Measurements from ENCODE around the gene PDE4DIP.
A peak's percentile ranks its signal among the peaks of the same experiment; 100 is the strongest.
"Not testable (repeated sequence)": the region's sequence is repeated elsewhere in the genome, so short reads cannot be mapped to it uniquely, and the experiment has no call there.

PDE4DIP gene

GRCh38 chr1:148900026-148900425 lies 55.8 kb downstream of the PDE4DIP start:
- H2AFZ ChIP-seq (ENCODE audit: low read length, unreplicated experiment); H3K79me2 ChIP-seq (ENCODE audit: control insufficient read depth, insufficient read depth, low read length, unreplicated experiment); H3K4me1 ChIP-seq (ENCODE audit: control insufficient read depth, insufficient read depth, low read length, unreplicated experiment); H3K36me3 ChIP-seq (ENCODE audit: insufficient read depth, low read length); H3K27ac ChIP-seq (ENCODE audit: low read depth, low read length); H3K27me3 ChIP-seq (ENCODE audit: insufficient read depth, low read length); H3K4me3 ChIP-seq (ENCODE audit: low read depth, low read length): not testable (repeated sequence)

- H3K36me3 ChIP-seq (ENCODE audit: insufficient read depth, low read length); H2AFZ ChIP-seq (ENCODE audit: low read length, unreplicated experiment); H3K4me3 ChIP-seq (ENCODE audit: low read depth, low read length); H3K27me3 ChIP-seq (ENCODE audit: insufficient read depth, low read length); H3K79me2 ChIP-seq (ENCODE audit: control insufficient read depth, insufficient read depth, low read length, unreplicated experiment); H3K4me1 ChIP-seq (ENCODE audit: control insufficient read depth, insufficient read depth, low read length, unreplicated experiment); H3K27ac ChIP-seq (ENCODE audit: low read depth, low read length): not testable (repeated sequence)
These were observed 56.5 kb downstream of the PDE4DIP start for GRCh38 chr1:148900691-148901090.

GRCh38 chr1:148901150-148901952 lies 57.1 kb downstream of the PDE4DIP start:
- not testable (repeated sequence) for H3K4me3 ChIP-seq (ENCODE audit: low read depth, low read length); H3K27me3 ChIP-seq (ENCODE audit: insufficient read depth, low read length); H3K79me2 ChIP-seq (ENCODE audit: control insufficient read depth, insufficient read depth, low read length, unreplicated experiment); H3K36me3 ChIP-seq (ENCODE audit: insufficient read depth, low read length); H3K27ac ChIP-seq (ENCODE audit: low read depth, low read length); H3K4me1 ChIP-seq (ENCODE audit: control insufficient read depth, insufficient read depth, low read length, unreplicated experiment); H2AFZ ChIP-seq (ENCODE audit: low read length, unreplicated experiment)

GRCh38 chr1:148901953-148902341 lies 57.7 kb downstream of the PDE4DIP start:
- H3K4me1 ChIP-seq (ENCODE audit: control insufficient read depth, insufficient read depth, low read length, unreplicated experiment); H3K27ac ChIP-seq (ENCODE audit: low read depth, low read length); H3K36me3 ChIP-seq (ENCODE audit: insufficient read depth, low read length); H3K4me3 ChIP-seq (ENCODE audit: low read depth, low read length); H3K79me2 ChIP-seq (ENCODE audit: control insufficient read depth, insufficient read depth, low read length, unreplicated experiment); H2AFZ ChIP-seq (ENCODE audit: low read length, unreplicated experiment); H3K27me3 ChIP-seq (ENCODE audit: insufficient read depth, low read length): not testable (repeated sequence)

GRCh38 chr1:148909219-148909826 lies 65.1 kb downstream of the PDE4DIP start:
- H3K4me3 ChIP-seq (ENCODE audit: low read depth, low read length); H3K27me3 ChIP-seq (ENCODE audit: insufficient read depth, low read length); H3K4me1 ChIP-seq (ENCODE audit: control insufficient read depth, insufficient read depth, low read length, unreplicated experiment); H3K79me2 ChIP-seq (ENCODE audit: control insufficient read depth, insufficient read depth, low read length, unreplicated experiment); H2AFZ ChIP-seq (ENCODE audit: low read length, unreplicated experiment); H3K27ac ChIP-seq (ENCODE audit: low read depth, low read length); H3K36me3 ChIP-seq (ENCODE audit: insufficient read depth, low read length): not testable (repeated sequence)

- not testable (repeated sequence) for H3K4me3 ChIP-seq (ENCODE audit: low read depth, low read length); H3K4me1 ChIP-seq (ENCODE audit: control insufficient read depth, insufficient read depth, low read length, unreplicated experiment); H3K36me3 ChIP-seq (ENCODE audit: insufficient read depth, low read length); H3K27me3 ChIP-seq (ENCODE audit: insufficient read depth, low read length); H3K27ac ChIP-seq (ENCODE audit: low read depth, low read length); H3K79me2 ChIP-seq (ENCODE audit: control insufficient read depth, insufficient read depth, low read length, unreplicated experiment); H2AFZ ChIP-seq (ENCODE audit: low read length, unreplicated experiment)
These were observed 67.2 kb downstream of the PDE4DIP start for GRCh38 chr1:148911303-148911928.

- not testable (repeated sequence) for H3K27ac ChIP-seq (ENCODE audit: low read depth, low read length); H3K79me2 ChIP-seq (ENCODE audit: control insufficient read depth, insufficient read depth, low read length, unreplicated experiment); H3K27me3 ChIP-seq (ENCODE audit: insufficient read depth, low read length); H2AFZ ChIP-seq (ENCODE audit: low read length, unreplicated experiment); H3K36me3 ChIP-seq (ENCODE audit: insufficient read depth, low read length); H3K4me3 ChIP-seq (ENCODE audit: low read depth, low read length); H3K4me1 ChIP-seq (ENCODE audit: control insufficient read depth, insufficient read depth, low read length, unreplicated experiment)
These were observed 72.0 kb downstream of the PDE4DIP start for GRCh38 chr1:148916222-148916621.

GRCh38 chr1:148916695-148917348 lies 72.6 kb downstream of the PDE4DIP start:
- H3K4me3 ChIP-seq (ENCODE audit: low read depth, low read length); H3K79me2 ChIP-seq (ENCODE audit: control insufficient read depth, insufficient read depth, low read length, unreplicated experiment); H2AFZ ChIP-seq (ENCODE audit: low read length, unreplicated experiment); H3K4me1 ChIP-seq (ENCODE audit: control insufficient read depth, insufficient read depth, low read length, unreplicated experiment); H3K27me3 ChIP-seq (ENCODE audit: insufficient read depth, low read length); H3K36me3 ChIP-seq (ENCODE audit: insufficient read depth, low read length): not testable (repeated sequence)
- H3K27ac ChIP-seq (ENCODE audit: low read depth, low read length) = peak overlapping the region; percentile 51

- H3K27ac ChIP-seq (ENCODE audit: low read depth, low read length); H3K4me3 ChIP-seq (ENCODE audit: low read depth, low read length); H2AFZ ChIP-seq (ENCODE audit: low read length, unreplicated experiment); H3K4me1 ChIP-seq (ENCODE audit: control insufficient read depth, insufficient read depth, low read length, unreplicated experiment); H3K36me3 ChIP-seq (ENCODE audit: insufficient read depth, low read length); H3K79me2 ChIP-seq (ENCODE audit: control insufficient read depth, insufficient read depth, low read length, unreplicated experiment); H3K27me3 ChIP-seq (ENCODE audit: insufficient read depth, low read length): not testable (repeated sequence)
These were observed 74.7 kb downstream of the PDE4DIP start for GRCh38 chr1:148918836-148919447.

- H3K4me3 ChIP-seq (ENCODE audit: low read depth, low read length); H3K27ac ChIP-seq (ENCODE audit: low read depth, low read length); H3K4me1 ChIP-seq (ENCODE audit: control insufficient read depth, insufficient read depth, low read length, unreplicated experiment); H3K36me3 ChIP-seq (ENCODE audit: insufficient read depth, low read length); H3K79me2 ChIP-seq (ENCODE audit: control insufficient read depth, insufficient read depth, low read length, unreplicated experiment); H2AFZ ChIP-seq (ENCODE audit: low read length, unreplicated experiment); H3K27me3 ChIP-seq (ENCODE audit: insufficient read depth, low read length): not testable (repeated sequence)
These were observed 76.8 kb downstream of the PDE4DIP start for GRCh38 chr1:148921047-148921446.

All from ACC112 (cell line).